HG02970 (cell line): ENCODE data around the gene PWWP2A.
A peak's percentile ranks its signal among the peaks of the same experiment; 100 is the strongest.
"Not testable (repeated sequence)": the region's sequence is repeated elsewhere in the genome, so short reads cannot be mapped to it uniquely, and the experiment has no call there.

Experiments used
- ATAC-seq: cut with Tn5 transposase; IDR thresholded peaks from one replicate; pipeline ENCODE4 v1.9.1; 2021; ENCODE audit warnings: mild to moderate bottlenecking, moderate library complexity, moderate number of reproducible peaks; ENCODE audit not compliant: unreplicated experiment, low FRiP score

The PWWP2A gene, protein sequence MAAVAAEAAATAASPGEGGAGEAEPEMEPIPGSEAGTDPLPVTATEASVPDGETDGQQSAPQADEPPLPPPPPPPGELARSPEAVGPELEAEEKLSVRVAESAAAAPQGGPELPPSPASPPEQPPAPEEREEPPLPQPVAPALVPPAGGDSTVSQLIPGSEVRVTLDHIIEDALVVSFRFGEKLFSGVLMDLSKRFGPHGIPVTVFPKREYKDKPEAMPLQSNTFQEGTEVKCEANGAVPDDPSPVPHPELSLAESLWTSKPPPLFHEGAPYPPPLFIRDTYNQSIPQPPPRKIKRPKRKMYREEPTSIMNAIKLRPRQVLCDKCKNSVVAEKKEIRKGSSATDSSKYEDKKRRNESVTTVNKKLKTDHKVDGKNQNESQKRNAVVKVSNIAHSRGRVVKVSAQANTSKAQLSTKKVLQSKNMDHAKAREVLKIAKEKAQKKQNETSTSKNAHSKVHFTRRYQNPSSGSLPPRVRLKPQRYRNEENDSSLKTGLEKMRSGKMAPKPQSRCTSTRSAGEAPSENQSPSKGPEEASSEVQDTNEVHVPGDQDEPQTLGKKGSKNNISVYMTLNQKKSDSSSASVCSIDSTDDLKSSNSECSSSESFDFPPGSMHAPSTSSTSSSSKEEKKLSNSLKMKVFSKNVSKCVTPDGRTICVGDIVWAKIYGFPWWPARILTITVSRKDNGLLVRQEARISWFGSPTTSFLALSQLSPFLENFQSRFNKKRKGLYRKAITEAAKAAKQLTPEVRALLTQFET

DNA sequence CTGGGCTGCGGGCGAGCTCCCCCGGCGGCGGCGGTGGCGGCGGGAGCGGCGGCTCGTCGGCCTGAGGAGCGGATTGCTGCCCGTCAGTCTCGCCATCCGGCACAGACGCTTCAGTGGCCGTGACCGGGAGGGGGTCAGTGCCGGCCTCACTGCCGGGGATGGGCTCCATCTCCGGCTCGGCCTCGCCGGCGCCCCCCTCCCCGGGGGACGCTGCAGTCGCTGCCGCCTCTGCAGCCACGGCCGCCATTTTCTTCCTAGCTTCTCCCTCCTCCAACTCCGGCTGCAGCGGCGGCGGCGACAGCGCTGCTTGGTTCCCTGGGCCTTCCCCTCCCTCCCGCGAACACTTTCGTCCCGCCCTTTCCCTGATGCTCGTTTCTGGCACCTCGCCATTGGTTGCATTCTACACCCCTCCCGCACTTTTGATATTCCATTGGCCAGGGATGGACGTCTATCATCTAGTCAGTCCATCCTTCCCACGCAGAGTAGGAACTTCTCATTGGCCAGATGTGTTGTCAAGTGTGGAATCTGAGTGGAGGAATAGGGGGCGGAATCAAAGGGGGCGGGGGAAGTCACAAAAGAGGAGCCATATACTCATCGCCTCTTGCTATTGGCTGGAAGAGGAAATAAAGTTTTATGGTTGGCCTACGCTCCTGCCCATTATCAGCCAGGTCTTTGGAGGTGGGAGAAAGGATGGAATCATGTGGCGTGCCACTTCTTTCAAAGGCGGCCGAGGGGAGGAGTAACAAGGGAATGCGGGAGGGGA lies at the start of gene PWWP2A:
PWWP2A (minus strand) TSS at position 309 of the 763 bp plus-strand sequence; CDS start at position 247, 62 bp downstream.
- ATAC-seq = peak; percentile 94

DNA sequence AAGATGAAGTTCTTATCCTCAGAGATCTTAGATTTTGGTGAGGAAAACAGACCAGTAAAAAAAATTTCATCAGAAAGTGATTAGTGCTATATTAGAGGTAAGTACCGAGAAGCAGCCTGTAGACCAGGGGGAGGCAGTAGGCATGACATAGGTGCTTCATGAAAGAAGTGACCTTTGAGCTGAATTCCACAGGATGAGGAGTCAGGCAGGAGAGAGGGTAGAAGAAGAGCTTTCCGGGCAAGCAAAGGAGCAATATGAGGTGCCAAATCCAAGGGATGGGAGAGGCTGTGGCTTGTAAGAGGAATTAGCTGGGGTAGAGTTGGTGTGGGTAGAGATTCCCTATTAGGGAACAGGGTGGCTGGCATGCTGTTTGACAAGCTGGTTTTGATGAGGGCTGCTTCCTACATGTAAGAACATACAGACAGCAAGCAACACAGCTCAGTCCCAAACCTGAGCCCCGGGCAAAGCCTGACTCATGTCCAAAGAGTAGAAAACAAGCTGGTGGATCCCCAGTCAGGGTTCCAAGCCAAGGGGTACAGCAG lies 48.4 kb upstream of the PWWP2A start:
- ATAC-seq = no peak

DNA sequence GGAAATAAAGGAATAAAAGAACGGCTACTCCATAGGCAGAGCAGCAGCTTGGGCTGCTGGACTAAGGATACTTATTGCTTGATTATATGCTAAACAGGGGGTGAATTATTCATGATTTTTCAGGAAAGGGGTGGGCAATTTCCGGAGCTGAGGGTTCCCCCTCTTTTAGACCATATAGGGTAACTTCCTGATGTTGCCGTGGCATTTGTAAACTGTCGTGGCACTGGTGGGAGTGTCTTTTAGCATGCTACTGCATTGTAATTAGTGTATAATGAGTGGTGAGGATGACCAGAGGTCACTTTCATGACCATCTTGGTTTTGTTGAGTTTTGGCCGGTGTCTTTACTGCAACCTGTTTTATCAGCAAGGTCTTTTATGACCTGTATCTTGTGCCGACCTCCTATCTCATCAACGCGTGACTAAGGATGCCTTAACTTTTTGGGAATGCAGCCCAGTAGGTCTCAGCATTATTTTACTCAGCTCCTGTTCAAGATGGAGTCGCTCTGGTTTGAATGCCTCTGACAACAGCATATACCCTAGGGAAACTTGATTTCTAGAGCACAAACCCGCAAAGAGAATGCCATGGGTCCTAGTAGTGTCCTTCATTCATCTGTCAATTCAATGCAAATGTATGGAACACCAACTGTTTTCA lies 47.8 kb upstream of the PWWP2A start:
- no peak for ATAC-seq

DNA sequence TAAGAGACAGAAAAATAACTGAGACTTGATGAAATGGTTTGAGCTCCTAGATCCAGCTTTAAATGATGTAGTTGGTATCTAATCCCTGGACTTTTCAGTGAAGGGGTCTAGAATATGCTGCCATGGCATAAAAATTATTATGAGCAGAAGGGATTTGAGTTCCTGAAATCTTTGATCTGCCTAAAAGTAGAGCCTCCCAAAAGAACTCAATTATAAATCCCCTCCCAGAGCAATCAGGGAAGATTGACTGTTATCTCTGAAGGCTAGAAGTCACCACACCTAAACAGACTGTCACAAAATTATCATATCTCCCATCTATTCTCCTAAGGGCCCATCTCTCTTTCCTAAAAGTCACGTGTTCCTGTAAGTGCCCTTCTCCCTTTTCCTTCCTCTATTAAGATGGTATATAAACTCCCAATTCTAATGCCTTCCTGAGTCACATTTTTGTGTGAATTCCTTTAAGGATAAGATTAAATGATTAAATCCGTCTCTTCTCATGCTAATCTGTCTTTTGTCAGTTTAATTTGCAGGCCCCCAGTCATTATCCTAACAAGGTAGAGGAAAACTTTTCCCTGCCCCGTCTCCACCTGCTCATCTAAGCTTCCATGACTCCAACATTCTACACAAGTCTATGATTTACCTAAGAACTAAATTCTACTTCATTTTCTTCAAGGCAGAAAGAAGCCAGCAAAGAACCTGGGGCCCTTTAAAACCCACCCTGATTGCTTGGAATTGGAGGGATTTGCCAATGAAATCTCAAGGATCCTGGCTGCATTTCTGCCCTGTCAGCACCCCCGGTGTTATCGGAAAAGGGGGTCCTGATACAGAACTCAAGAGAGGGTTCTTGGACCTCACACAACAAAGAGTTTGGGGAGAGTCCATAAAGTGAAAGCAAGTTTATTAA lies 47.1 kb upstream of the PWWP2A start:
- ATAC-seq = no peak

DNA sequence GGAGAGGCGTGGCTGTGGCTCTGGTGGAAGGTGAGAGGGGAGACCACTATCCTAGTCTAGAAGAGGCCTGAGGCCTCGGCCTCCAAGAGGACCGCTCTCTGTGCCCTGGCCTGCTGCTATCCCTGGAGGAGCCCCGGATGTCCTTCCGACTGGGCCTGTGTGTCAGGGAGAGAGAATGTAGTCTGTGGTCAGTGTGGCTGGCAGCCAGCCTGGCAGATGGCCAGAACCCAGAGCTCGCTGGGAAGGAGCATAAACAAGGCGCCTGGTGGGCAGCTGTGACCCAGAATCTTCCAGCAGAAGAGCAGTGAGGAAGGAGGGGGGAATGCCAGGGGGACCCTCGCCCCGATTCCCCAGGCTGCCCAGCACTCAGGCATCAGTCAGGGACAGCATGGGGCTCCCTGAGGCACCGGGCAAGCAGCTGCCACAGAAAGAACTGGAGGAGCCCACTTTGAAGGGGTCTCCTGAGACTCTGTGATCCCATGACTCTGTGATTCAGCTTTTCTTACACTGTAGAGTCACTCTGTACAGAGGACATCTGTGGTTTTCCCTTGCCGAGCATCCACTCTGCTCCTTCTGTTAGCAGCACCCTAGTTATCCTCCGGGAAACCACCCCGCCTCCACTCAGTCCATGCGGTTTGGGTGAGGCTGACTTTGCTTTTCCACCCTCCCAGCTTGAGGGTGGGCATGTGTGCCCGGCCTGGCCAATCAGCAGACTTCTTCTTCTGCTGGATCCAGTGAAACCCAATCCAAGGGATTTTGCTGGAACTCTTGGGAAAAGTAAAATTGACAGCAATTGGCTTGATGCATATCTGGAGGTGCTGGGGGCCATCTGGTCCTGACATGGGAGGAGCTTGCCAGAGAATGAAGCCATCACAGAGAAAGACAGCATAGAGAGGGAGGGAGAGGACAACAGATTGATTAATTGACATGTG lies 46.2 kb upstream of the PWWP2A start:
- ATAC-seq = no peak

DNA sequence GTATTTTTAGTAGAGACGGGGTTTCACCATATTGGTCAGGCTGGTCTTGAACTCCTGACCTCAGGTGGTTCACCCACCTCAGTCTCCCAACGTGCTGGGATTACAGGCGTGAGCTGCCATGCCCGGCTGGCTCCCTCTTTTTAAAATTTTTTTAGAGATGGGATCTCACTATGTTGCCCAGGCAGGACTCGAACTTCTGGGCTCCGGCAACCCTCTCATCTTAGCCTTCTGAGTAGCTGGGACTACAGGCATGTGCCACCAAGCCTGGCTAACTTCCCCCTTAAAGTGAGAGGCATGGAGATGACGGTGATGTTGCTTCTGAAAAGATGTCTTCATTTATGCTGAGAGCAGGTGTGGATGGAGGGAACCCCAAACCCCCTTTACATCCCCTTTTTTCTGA lies 43.7 kb upstream of the PWWP2A start:
- no peak for ATAC-seq

DNA sequence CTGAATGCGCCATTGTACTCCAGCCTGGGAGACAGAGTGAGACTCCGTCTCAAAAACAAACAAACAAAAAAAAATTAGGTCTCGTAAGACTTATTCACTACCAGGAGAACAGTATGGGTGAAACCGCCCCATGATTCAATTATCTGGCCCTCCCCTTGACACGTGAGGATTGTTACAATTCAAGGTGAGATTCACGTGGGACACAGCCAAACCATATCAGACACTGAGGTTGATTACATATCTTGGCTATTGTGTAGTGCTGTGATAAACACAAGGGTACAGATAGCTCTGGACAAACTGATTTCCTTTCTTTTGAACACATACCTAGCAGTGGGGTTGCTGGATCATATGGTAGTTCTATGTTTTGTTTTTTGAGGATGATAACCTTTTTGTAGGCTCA lies 42.4 kb upstream of the PWWP2A start:
- no peak for ATAC-seq

DNA sequence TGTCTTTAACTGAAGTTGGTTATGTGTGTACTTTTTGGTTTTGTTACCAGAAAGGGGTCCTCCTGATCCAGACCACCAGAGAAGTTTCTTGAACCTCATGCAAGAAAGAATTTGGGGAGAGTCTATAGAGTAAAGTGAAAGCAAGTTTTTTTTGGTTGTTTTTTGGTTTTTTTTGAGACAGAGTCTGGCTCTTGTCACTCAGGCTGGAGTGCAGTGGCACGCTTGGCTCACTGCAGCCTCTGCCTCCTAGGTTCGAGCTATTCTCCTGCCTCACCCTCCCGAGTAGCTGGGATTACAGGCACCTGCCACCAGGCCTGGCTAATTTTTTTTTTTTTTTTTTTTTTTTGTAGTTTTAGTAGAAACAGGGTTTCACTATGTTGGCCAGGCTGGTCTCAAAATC lies 41.6 kb upstream of the PWWP2A start:
- ATAC-seq = not testable (repeated sequence)

DNA sequence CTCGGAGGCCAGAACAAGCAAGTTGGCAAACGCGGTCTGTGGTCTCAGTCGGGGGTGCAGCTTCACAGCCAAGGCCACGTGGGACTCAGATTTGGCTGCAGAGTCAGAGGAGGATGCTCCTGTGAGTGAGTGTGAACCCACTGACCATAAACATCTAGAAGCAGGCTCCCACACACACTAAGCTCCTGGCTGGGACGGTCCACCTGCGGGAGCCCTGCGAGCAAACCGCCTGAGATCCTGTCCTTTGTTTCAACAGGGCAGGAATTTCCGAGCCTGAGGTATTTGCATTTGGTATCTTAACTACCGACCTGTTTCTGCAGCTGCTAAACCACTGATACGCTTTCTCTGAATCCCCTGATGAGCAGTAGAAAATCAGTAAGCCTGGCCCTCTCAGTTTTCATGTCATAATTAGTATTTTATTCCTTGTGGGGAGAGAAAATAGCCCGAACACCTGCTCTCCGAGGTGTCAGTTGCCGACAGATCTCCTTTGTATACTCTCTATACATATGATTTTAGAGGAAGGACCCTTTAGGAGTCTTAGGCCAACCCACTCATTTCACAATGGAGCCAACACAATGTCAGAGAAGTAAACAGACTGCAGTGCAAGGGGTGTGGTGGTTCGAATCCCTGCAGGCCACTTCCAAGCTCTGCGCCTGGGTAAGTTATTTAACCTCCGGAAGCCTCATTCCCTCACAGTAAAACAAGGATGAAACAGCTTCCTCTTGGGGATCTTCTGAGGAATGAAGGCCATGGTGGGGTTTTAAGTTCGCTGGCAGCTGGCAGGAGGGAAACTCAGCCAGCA lies 40.9 kb upstream of the PWWP2A start:
- no peak for ATAC-seq

DNA sequence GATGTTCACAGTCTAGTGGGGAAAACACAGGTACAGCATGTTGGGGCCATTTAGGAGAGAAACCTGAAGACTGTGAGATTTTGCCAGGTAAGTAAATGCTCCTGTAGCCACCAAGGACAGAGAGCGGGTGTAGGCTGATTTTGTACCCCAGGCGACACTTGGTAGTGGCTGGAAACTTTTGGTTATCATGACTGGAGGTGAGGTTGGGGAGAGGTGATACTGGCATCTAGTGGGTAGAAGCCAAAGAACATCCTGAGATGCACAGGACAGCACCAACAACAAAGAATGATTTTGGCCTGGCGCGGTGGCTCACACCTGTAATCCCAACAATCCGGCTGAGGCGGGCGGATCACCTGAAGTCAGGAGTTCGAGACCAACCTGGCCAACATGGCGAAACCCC lies 38.8 kb upstream of the PWWP2A start:
- no peak for ATAC-seq

DNA sequence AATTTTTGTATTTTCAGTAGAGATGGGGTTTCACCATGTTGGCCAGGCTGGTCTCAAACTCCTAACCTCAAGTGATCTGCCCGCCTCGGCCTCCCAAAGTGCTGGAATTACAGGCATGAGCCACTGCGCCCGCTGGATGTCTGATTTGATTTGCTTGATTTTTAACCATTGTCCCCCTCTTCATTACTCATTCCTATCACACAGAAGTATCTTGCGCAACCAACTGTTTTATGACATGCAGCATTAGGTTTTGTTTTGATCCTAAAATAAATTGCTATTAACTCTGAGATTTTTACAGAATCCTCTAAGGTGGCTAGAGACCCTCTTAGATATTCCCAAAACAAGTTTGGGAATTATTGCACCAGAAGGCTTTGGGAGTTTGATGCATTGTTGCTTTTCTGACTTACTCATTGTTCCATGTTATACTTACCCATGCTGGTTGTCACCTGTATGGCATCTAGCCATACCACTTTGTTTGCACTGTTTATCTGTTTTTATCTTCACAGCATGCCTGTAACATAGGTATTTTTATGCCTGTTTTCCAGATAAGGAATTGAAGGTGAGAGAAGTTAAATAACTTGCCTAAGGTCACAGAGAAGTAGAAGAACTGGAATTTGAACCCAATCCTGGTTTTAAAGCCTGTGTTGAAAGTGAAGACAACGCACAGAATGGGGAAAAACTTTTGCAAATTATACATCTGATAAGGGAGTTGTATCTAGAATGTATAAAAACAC lies 35.9 kb upstream of the PWWP2A start:
- ATAC-seq = no peak

DNA sequence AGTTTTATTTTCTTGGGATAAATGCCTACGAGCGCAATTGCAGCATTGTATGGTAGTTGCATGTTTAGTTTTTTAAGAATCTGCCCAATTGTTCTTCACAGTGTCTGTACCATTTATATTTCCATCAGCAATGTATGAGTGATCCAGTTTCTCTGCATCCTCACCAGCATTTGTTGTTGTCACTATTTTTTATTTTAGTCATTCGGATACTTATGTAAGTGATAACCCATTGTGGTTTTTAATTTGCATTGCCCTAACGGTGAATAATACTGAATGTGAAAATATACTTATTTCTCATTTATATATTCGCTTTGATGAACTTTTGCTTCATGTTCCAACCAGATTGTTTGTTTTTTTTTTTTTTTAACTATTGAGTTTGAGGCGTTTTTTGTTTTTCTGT lies 33.7 kb upstream of the PWWP2A start:
- no peak for ATAC-seq

DNA sequence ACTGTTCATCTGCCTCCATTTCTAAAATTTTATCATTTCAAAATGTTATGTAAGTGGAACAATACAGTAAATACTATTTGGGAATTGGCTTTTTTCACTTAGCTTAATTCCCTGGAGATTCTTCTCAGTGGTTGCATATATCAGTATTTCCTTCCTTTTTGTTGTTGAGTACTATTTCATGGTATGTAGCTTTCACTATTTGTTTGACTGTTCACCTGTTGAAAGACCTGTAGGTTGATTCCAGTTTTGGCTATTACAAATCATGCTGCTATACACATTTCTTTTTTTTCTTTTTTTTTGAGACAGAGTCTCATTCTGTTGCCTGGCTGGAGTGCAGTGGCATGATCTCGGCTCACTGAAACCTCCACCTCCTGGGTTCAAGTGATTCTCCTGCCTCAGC lies 33.0 kb upstream of the PWWP2A start:
- ATAC-seq = no peak

DNA sequence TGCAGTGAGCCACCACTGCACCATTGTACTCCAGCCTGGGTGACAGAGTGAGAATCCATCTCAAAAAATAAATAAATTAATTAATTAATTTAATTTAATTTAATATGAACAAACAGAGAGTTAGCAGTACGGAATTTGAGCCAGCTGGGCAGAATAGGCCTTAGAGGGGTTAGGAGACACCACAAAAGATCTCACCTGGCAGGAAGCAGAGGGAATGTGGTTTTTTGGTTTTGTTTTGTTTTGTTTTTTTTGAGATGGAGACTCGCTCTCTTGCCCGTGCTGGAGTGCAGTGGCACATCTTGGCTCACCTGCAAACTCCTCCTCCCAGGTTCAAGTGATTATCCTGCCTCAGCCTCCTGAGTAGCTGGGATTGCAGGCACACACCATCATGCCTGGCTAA lies 31.8 kb upstream of the PWWP2A start:
- no peak for ATAC-seq

DNA sequence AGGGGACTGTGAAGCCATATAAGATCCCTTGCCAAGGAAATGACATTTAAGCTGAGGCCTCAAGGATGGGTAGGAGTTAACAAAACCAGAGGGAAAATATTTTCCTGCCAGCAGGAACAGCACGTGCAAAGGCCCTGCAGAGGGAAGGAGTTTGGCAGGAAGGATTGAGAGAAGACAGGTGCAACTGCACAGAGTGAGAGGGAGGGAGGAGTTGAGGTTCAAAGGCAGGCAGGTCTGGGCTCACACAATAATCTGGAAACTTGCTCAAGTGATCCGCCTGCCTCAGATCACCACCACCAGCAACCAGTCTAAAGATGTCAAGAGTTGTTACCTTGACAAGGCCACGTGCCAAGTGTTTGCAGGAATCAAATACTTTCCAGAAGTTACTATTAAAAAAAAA lies 31.1 kb upstream of the PWWP2A start:
- no peak for ATAC-seq

DNA sequence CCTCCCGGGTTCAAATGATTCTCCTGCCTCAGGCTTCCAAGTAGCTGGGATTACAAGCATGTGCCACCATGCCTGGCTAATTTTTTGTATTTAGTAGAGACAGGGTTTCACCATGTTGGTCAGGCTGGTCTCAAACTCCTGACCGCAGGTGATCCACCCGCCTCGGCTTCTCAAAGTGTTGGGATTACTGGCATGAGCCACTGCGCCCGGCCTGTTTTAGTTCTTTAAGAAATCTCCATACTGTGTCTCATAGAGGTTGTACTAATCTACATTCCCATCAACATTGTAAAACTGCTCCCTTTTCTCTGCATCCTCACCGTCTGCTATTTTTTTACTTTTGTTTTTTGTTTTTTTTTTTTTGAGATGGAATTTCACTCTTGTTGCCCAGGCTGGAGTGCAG lies 25.2 kb upstream of the PWWP2A start:
- ATAC-seq = not testable (repeated sequence)

DNA sequence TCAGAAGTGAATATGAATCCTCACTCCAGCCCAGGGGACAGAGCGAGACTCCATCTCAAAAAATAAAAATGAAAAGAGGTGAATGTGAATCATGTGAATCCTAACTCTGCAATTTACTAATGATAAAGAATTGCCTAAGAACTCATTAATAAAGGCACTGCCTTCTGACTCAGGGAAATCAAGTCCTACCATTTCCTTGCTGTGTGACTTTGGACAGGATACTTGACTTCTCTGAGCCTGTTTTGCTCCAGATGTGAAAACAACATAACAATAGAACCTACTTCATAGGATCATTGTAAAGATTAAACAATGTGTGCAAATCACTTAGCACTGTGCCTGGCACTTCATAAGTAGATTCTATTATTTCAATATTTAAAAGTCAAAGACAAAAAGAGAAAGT lies 15.1 kb upstream of the PWWP2A start:
- ATAC-seq = no peak
